ENCODE measurements around the gene MCTP1.

Gene MCTP1

GRCh38 chr5:95114902-95115301 is 170.0 kb downstream of the MCTP1 start:
- DNase-seq (ENCODE audit: low read depth), result no peak

- no peak for DNase-seq (ENCODE audit: low read depth)
Measured at GRCh38 chr5:95114305-95114704, 170.6 kb downstream of the MCTP1 start.

GRCh38 chr5:95113489-95113888 is 171.4 kb downstream of the MCTP1 start:
- no peak for DNase-seq (ENCODE audit: low read depth)

GRCh38 chr5:95111141-95111540 is 173.8 kb downstream of the MCTP1 start:
- no peak for DNase-seq (ENCODE audit: low read depth)

- DNase-seq (ENCODE audit: low read depth), result no peak
Measured at GRCh38 chr5:95110118-95110517, 174.8 kb downstream of the MCTP1 start.

GRCh38 chr5:95107138-95107537 is 177.8 kb downstream of the MCTP1 start:
- no peak for DNase-seq (ENCODE audit: low read depth)

- DNase-seq (ENCODE audit: low read depth), result no peak
Measured at GRCh38 chr5:95105638-95106037, 179.3 kb downstream of the MCTP1 start.

GRCh38 chr5:95102687-95103086 is 182.2 kb downstream of the MCTP1 start:
- no peak for DNase-seq (ENCODE audit: low read depth)

- DNase-seq (ENCODE audit: low read depth), result no peak
Measured at GRCh38 chr5:95102080-95102479, 182.8 kb downstream of the MCTP1 start.

- DNase-seq (ENCODE audit: low read depth), result no peak
Measured at GRCh38 chr5:95100551-95100950, 184.3 kb downstream of the MCTP1 start.

- DNase-seq (ENCODE audit: low read depth), result no peak
Measured at GRCh38 chr5:95098012-95098411, 186.9 kb downstream of the MCTP1 start.

GRCh38 chr5:95093211-95093610 is 191.7 kb downstream of the MCTP1 start:
- no peak for DNase-seq (ENCODE audit: low read depth)

- no peak for DNase-seq (ENCODE audit: low read depth)
Measured at GRCh38 chr5:95090774-95091173, 194.1 kb downstream of the MCTP1 start.

GRCh38 chr5:95087816-95088317 is 197.0 kb downstream of the MCTP1 start:
- DNase-seq (ENCODE audit: low read depth), result no peak

- DNase-seq (ENCODE audit: low read depth), result no peak
Measured at GRCh38 chr5:95086927-95087815, 197.7 kb downstream of the MCTP1 start.

- no peak for DNase-seq (ENCODE audit: low read depth)
Measured at GRCh38 chr5:95084757-95085156, 200.1 kb downstream of the MCTP1 start.

- DNase-seq (ENCODE audit: low read depth), result no peak
Measured at GRCh38 chr5:95083606-95084005, 201.3 kb downstream of the MCTP1 start.

- no peak for DNase-seq (ENCODE audit: low read depth)
Measured at GRCh38 chr5:95081982-95082381, 202.9 kb downstream of the MCTP1 start.

- DNase-seq (ENCODE audit: low read depth), result no peak
Measured at GRCh38 chr5:95081500-95081960, 203.4 kb downstream of the MCTP1 start.

GRCh38 chr5:95080441-95080840 is 204.5 kb downstream of the MCTP1 start:
- DNase-seq (ENCODE audit: low read depth), result no peak

- DNase-seq (ENCODE audit: low read depth), result no peak
Measured at GRCh38 chr5:95080030-95080429, 204.9 kb downstream of the MCTP1 start.

- DNase-seq (ENCODE audit: low read depth), result no peak
Measured at GRCh38 chr5:95078868-95079267, 206.0 kb downstream of the MCTP1 start.

GRCh38 chr5:95076395-95077185 is 208.3 kb downstream of the MCTP1 start:
- no peak for DNase-seq (ENCODE audit: low read depth)
